HL-60 (cell line): Measurements from ENCODE around the gene OXNAD1.

Experiments
- POLR2AphosphoS5 ChIP-seq: IDR thresholded peaks from 2 replicates; pipeline ENCODE4 v1.6.1; 2012; ENCODE audit warnings: low read depth
- REST ChIP-seq: IDR thresholded peaks from 2 replicates; pipeline ENCODE4 v1.6.1; 2012; ENCODE audit warnings: low read depth; ENCODE audit not compliant: insufficient replicate concordance
- TF ChIP-seq, protein P1 (sequence below): IDR thresholded peaks from one replicate; pipeline ENCODE4 v1.5.1; 2011; ENCODE audit warnings: low read length, control low read depth, inconsistent platforms; ENCODE audit not compliant: insufficient read depth

- TF ChIP-seq, protein P1, sequence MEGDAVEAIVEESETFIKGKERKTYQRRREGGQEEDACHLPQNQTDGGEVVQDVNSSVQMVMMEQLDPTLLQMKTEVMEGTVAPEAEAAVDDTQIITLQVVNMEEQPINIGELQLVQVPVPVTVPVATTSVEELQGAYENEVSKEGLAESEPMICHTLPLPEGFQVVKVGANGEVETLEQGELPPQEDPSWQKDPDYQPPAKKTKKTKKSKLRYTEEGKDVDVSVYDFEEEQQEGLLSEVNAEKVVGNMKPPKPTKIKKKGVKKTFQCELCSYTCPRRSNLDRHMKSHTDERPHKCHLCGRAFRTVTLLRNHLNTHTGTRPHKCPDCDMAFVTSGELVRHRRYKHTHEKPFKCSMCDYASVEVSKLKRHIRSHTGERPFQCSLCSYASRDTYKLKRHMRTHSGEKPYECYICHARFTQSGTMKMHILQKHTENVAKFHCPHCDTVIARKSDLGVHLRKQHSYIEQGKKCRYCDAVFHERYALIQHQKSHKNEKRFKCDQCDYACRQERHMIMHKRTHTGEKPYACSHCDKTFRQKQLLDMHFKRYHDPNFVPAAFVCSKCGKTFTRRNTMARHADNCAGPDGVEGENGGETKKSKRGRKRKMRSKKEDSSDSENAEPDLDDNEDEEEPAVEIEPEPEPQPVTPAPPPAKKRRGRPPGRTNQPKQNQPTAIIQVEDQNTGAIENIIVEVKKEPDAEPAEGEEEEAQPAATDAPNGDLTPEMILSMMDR = no peak
- TF ChIP-seq POLR2AphosphoS5 (no peak), REST (no peak)
Observed at GRCh38 chr3:16266714-16267113, 1.7 kb downstream of the OXNAD1 start.
